ENCODE data around the gene MAP3K5.

Gene MAP3K5

GRCh38 chr6:136552054-136552453 lies 240.2 kb downstream of the MAP3K5 start:
- peaks cover 0 to 28% (median 12%) of the 10 kb centered on the region in 11 experiments; a peak in 13 of 22 replicates for H4K20me1 ChIP-seq
- H3K4me1 ChIP-seq: peaks cover 12 to 22% (median 17%) of the 10 kb centered on the region in 10 experiments
- no peak overlapping the region for H3K27ac ChIP-seq
- peaks cover 52 to 63% (median 56%) of the 10 kb centered on the region in 11 experiments for H3K27me3 ChIP-seq
- no peak for TF ChIP-seq Cebpa-rat (IDR thresholded peaks at IDR 0.05)
- no peak overlapping the region for H3K4me3 ChIP-seq
- no peak overlapping the region for H3K9ac ChIP-seq
- peaks cover 0 to 9% (median 0%) of the 10 kb centered on the region in 11 experiments; a peak in 1 of 22 replicates for H3K9me3 ChIP-seq (replicated peaks in 1 of 11)
- H3K4me2 ChIP-seq: no peak overlapping the region
- H3K36me3 ChIP-seq: peaks cover 0 to 41% (median 6%) of the 10 kb centered on the region in 11 experiments; a peak in 12 of 22 replicates

GRCh38 chr6:136551103-136551502 lies 241.2 kb downstream of the MAP3K5 start:
- Histone ChIP-seq H3K4me2 (peak overlapping the region; percentile 90 to 99 (median 97); a peak in 21 of 22 replicates), H3K27ac (no peak overlapping the region), H3K27me3 (peaks cover 52 to 63% (median 56%) of the 10 kb centered on the region in 11 experiments), H3K4me3 (peak overlapping the region in 6 of 10 experiments; percentile 64 to 75 (median 70); a peak in 9 of 20 replicates), H3K9ac (no peak overlapping the region), H3K4me1 (peaks cover 12 to 22% (median 17%) of the 10 kb centered on the region in 10 experiments), H3K9me3 (replicated peaks in 1 of 11) (peaks cover 0 to 9% (median 0%) of the 10 kb centered on the region in 11 experiments; a peak in 1 of 22 replicates), H3K36me3 (peaks cover 0 to 31% (median 0%) of the 10 kb centered on the region in 11 experiments; a peak in 8 of 22 replicates), H4K20me1 (peaks cover 0 to 28% (median 12%) of the 10 kb centered on the region in 11 experiments; a peak in 13 of 22 replicates)
- TF ChIP-seq Cebpa-rat (IDR thresholded peaks at IDR 0.05): no peak

- H3K9ac ChIP-seq: peak within 1 kb of the TSS; percentile 8 to 78 (median 44); a peak in 17 of 22 replicates
- peaks cover 52 to 63% (median 56%) of the 10 kb centered on the region in 11 experiments for H3K27me3 ChIP-seq
- peak within 1 kb of the TSS; percentile 90 to 99 (median 97) for H3K4me2 ChIP-seq
- H3K9me3 ChIP-seq (replicated peaks in 1 of 11): peaks cover 0 to 9% (median 0%) of the 10 kb centered on the region in 11 experiments; a peak in 1 of 22 replicates
- peak within 1 kb of the TSS; percentile 63 to 75 (median 68) for H3K4me3 ChIP-seq
- peaks cover 0 to 25% (median 0%) of the 10 kb centered on the region in 11 experiments; a peak in 6 of 22 replicates for H3K36me3 ChIP-seq
- peaks cover 0 to 28% (median 12%) of the 10 kb centered on the region in 11 experiments; a peak in 13 of 22 replicates for H4K20me1 ChIP-seq
- no peak for TF ChIP-seq Cebpa-rat (IDR thresholded peaks at IDR 0.05)
- H3K27ac ChIP-seq: peak within 1 kb of the TSS in 2 of 11 experiments; percentile 40 to 42; a peak in 4 of 22 replicates
- peaks cover 12 to 22% (median 17%) of the 10 kb centered on the region in 10 experiments for H3K4me1 ChIP-seq
Measured at GRCh38 chr6:136550330-136551071, 241.8 kb downstream of the MAP3K5 start, which contains the start of gene MAP7. Gene MAP7, minus strand, starts transcription at chr6:136550422. Its CDS starts 14 bp downstream, at chr6:136550408.

DNA sequence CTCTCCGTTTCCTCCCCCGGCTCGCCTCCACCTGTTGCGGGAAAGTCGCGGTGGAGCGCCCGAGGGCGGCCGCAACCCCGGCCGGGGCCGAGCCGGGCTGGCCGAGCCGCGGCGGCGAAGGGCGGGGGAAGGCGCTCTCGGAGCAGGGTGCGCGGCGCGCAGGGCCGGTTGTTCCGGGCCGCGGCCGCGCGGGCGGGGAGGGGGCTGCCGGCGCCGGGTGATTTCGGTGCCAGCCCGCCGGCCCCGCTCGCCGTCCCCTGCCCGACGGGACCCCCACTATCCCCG lies 242.3 kb downstream of the MAP3K5 start:
- TF ChIP-seq Cebpa-rat (IDR thresholded peaks at IDR 0.05): no peak
- H3K27ac ChIP-seq: peak overlapping the region in 2 of 11 experiments; percentile 40 to 42; a peak in 4 of 22 replicates
- peaks cover 12 to 22% (median 17%) of the 10 kb centered on the region in 10 experiments for H3K4me1 ChIP-seq
- peaks cover 52 to 63% (median 56%) of the 10 kb centered on the region in 11 experiments for H3K27me3 ChIP-seq
- H3K36me3 ChIP-seq: peaks cover 0 to 20% (median 0%) of the 10 kb centered on the region in 11 experiments; a peak in 6 of 22 replicates
- H3K4me3 ChIP-seq: peak overlapping the region; percentile 63 to 75 (median 68)
- H3K9ac ChIP-seq: peak overlapping the region; percentile 8 to 78 (median 44); a peak in 17 of 22 replicates
- peaks cover 0 to 9% (median 0%) of the 10 kb centered on the region in 11 experiments; a peak in 1 of 22 replicates for H3K9me3 ChIP-seq (replicated peaks in 1 of 11)
- H4K20me1 ChIP-seq: peaks cover 0 to 28% (median 12%) of the 10 kb centered on the region in 11 experiments; a peak in 13 of 22 replicates
- peak overlapping the region; percentile 90 to 99 (median 97) for H3K4me2 ChIP-seq

DNA sequence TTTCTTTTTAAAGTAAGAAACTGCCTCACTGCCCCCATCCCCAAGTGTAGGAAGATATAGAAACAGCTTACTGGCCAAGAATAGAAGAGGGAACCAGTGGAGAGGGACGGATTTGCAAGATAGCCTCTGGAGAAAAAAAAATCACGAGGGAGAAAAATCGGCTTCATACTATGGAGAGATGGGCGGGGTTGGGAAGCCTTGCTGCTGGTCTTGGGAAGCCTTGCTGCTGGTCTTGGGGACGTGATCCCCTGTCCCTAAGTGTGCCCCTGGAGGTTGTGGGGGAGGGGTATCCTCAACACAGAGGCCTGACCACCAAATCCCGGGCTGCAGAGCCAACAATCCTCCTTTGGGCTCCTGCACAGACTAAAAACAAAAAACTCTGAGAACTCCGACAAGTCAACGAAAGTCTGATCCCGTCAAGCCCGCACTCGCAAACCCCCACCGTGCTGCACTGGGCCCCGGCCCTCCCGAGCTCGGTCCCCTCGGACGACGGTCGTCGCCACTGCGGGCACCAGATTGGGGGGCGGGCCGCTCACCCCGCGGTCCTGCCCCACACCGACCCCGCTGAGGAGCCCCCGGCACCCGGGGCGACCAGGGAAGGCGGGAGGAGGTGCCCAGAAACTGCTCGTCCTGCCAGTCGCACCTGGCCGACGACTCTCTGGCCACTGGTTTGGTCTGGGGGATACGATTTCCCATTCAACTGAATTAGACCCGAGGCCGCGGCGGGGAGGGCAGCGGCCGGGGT lies 242.8 kb downstream of the MAP3K5 start:
- peaks cover 0 to 9% (median 0%) of the 10 kb centered on the region in 11 experiments; a peak in 1 of 22 replicates for H3K9me3 ChIP-seq (replicated peaks in 1 of 11)
- TF ChIP-seq Cebpa-rat (IDR thresholded peaks at IDR 0.05): no peak
- H3K36me3 ChIP-seq: peaks cover 0 to 15% (median 0%) of the 10 kb centered on the region in 11 experiments; a peak in 5 of 22 replicates
- peak overlapping the region; percentile 8 to 78 (median 44); a peak in 17 of 22 replicates for H3K9ac ChIP-seq
- H3K4me2 ChIP-seq: peak overlapping the region; percentile 90 to 99 (median 97)
- H4K20me1 ChIP-seq: peaks cover 0 to 28% (median 12%) of the 10 kb centered on the region in 11 experiments; a peak in 13 of 22 replicates
- H3K4me3 ChIP-seq: peak overlapping the region; percentile 63 to 75 (median 68)
- peaks cover 52 to 63% (median 56%) of the 10 kb centered on the region in 11 experiments for H3K27me3 ChIP-seq
- peak overlapping the region in 2 of 11 experiments; percentile 40 to 42; a peak in 3 of 22 replicates for H3K27ac ChIP-seq
- H3K4me1 ChIP-seq: peaks cover 12 to 22% (median 17%) of the 10 kb centered on the region in 10 experiments

DNA sequence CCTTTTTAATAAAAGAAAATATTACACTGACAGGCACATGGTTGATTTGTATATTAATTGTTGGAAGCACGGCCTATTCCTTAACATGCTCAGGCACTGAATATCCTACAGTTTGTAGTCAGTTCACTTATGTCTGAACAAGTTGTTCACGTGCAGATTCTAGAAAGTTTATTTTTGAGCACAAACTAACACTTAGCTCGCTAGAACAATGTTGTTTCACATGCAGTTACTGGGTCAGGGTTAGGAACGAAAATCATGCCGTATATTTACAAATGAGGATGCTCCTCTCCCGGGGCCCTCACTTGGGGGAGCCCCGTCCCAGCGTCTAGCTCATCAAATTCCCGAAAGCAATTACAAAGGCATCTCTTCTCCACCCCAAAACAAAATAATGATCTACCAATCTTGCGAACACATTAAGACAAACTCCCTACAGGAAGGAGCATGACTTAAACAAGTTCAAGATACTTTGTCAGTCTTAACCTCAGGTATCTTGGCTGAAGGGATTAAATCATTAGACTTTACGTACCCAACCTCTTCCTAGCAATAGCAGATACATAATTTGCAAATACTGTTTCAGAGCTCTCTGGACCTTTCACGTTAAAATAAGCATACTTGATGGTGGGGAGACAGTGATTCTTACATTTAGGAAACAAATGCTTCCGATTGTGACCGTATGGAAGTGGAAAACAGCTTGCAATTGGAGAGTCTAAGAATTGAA lies 243.5 kb downstream of the MAP3K5 start:
- peaks cover 0 to 9% (median 0%) of the 10 kb centered on the region in 11 experiments; a peak in 1 of 22 replicates for H3K9me3 ChIP-seq (replicated peaks in 1 of 11)
- no peak overlapping the region for H3K9ac ChIP-seq
- H3K4me1 ChIP-seq: peaks cover 12 to 22% (median 17%) of the 10 kb centered on the region in 10 experiments
- H3K27me3 ChIP-seq: peaks cover 52 to 60% (median 56%) of the 10 kb centered on the region in 11 experiments
- H3K27ac ChIP-seq: no peak overlapping the region
- H3K4me3 ChIP-seq: no peak overlapping the region
- H3K36me3 ChIP-seq: peaks cover 0 to 8% (median 0%) of the 10 kb centered on the region in 11 experiments; a peak in 1 of 22 replicates
- no peak overlapping the region; a peak in 1 of 22 replicates for H3K4me2 ChIP-seq
- peaks cover 0 to 28% (median 12%) of the 10 kb centered on the region in 11 experiments; a peak in 13 of 22 replicates for H4K20me1 ChIP-seq
- no peak for TF ChIP-seq Cebpa-rat (IDR thresholded peaks at IDR 0.05)

GRCh38 chr6:136547871-136548270 lies 244.4 kb downstream of the MAP3K5 start:
- H3K27me3 ChIP-seq: peaks cover 48 to 53% (median 49%) of the 10 kb centered on the region in 11 experiments
- H3K27ac ChIP-seq: no peak overlapping the region
- no peak overlapping the region for H3K4me2 ChIP-seq
- peaks cover 0 to 28% (median 12%) of the 10 kb centered on the region in 11 experiments; a peak in 13 of 22 replicates for H4K20me1 ChIP-seq
- no peaks in the 10 kb centered on the region for H3K36me3 ChIP-seq
- no peak overlapping the region for H3K4me3 ChIP-seq
- peaks cover 0 to 9% (median 0%) of the 10 kb centered on the region in 11 experiments; a peak in 1 of 22 replicates for H3K9me3 ChIP-seq (replicated peaks in 1 of 11)
- no peak overlapping the region for H3K9ac ChIP-seq
- no peak for TF ChIP-seq Cebpa-rat (IDR thresholded peaks at IDR 0.05)
- peaks cover 12 to 22% (median 17%) of the 10 kb centered on the region in 10 experiments for H3K4me1 ChIP-seq
